Trophoblast cell (in vitro differentiated cells and primary cell): ENCODE measurements around the gene PKP3.

Source experiments
- DNase-seq, 2 donors: peaks; one replicate each; pipeline ENCODE4 v3.0.0-alpha.2; 2016
- H2AFZ ChIP-seq: 2 replicates; pipeline ENCODE4 v1.6.1; 2013; ENCODE audit warnings: low read length, moderate library complexity, mild to moderate bottlenecking; ENCODE audit not compliant: insufficient read depth, poor library complexity
- H2AK5ac ChIP-seq: 2 replicates; pipeline ENCODE4 v1.6.1; 2013; ENCODE audit warnings: mild to moderate bottlenecking, low read length
- H2BK120ac ChIP-seq: 2 replicates; pipeline ENCODE4 v1.6.1; 2013; ENCODE audit warnings: low read length, mild to moderate bottlenecking, moderate library complexity; ENCODE audit not compliant: insufficient read depth, poor library complexity
- H2BK12ac ChIP-seq: 2 replicates; pipeline ENCODE4 v1.6.1; 2013; ENCODE audit warnings: mild to moderate bottlenecking, low read length, moderate library complexity
- H2BK5ac ChIP-seq: 2 replicates; pipeline ENCODE4 v1.6.1; 2013; ENCODE audit warnings: low read length, low read depth, moderate library complexity, mild to moderate bottlenecking; ENCODE audit not compliant: poor library complexity
- H3K14ac ChIP-seq: 2 replicates; pipeline ENCODE4 v1.6.1; 2013; ENCODE audit warnings: mild to moderate bottlenecking, low read length
- H3K18ac ChIP-seq: 2 replicates; pipeline ENCODE4 v1.6.1; 2013; ENCODE audit warnings: mild to moderate bottlenecking, low read length
- H3K23ac ChIP-seq: 2 replicates; pipeline ENCODE4 v1.6.1; 2013; ENCODE audit warnings: low read length
- H3K27ac ChIP-seq: 2 replicates; pipeline ENCODE4 v1.5.1; 2013; ENCODE audit warnings: low read depth, mild to moderate bottlenecking, inconsistent platforms, low read length, moderate library complexity
- H3K27me3 ChIP-seq: 2 replicates; pipeline ENCODE4 v1.6.1; 2013; ENCODE audit warnings: inconsistent platforms, mild to moderate bottlenecking, low read length, moderate library complexity; ENCODE audit not compliant: insufficient read depth
- H3K36me3 ChIP-seq, 2 experiments: 1 replicate in 1 of 2; 2 replicates in 1 of 2; pipeline ENCODE4 v1.6.1; 2013; ENCODE audit warnings: low read length in 2 of 2, mild to moderate bottlenecking in 2 of 2, moderate library complexity in 1 of 2; ENCODE audit not compliant: insufficient read depth in 2 of 2, control insufficient read depth in 1 of 2
- H3K4ac ChIP-seq: 2 replicates; pipeline ENCODE4 v1.6.1; 2013; ENCODE audit warnings: low read depth, mild to moderate bottlenecking, low read length, moderate library complexity
- H3K4me1 ChIP-seq, 2 experiments: 1 replicate in 1 of 2; 2 replicates in 1 of 2; pipeline ENCODE4 v1.6.1; 2013; ENCODE audit warnings: low read length in 2 of 2, mild to moderate bottlenecking in 2 of 2, moderate library complexity in 1 of 2; ENCODE audit not compliant: insufficient read depth in 2 of 2, control insufficient read depth in 1 of 2
- H3K4me2 ChIP-seq: 2 replicates; pipeline ENCODE4 v1.6.1; 2013; ENCODE audit warnings: inconsistent platforms, mild to moderate bottlenecking, low read length, moderate library complexity
- H3K4me3 ChIP-seq: 2 replicates; pipeline ENCODE4 v1.5.1; 2013; ENCODE audit warnings: mild to moderate bottlenecking, low read depth, low read length, inconsistent platforms
- H3K79me1 ChIP-seq: one replicate; pipeline ENCODE4 v1.6.1; 2013; ENCODE audit warnings: low read length
- H3K79me2 ChIP-seq: 2 replicates; pipeline ENCODE4 v1.6.1; 2013; ENCODE audit warnings: low read length, mild to moderate bottlenecking; ENCODE audit not compliant: control insufficient read depth, insufficient read depth, poor library complexity
- H3K9ac ChIP-seq: 2 replicates; pipeline ENCODE4 v1.6.1; 2013; ENCODE audit warnings: mild to moderate bottlenecking, low read length
- H3K9me3 ChIP-seq: 2 replicates; pipeline ENCODE4 v1.6.1; 2013; ENCODE audit warnings: low read depth, mild to moderate bottlenecking, control low read depth, inconsistent platforms, low read length; ENCODE audit not compliant: insufficient read depth
- H4K12ac ChIP-seq: 2 replicates; pipeline ENCODE4 v1.6.1; 2013; ENCODE audit warnings: low read depth, mild to moderate bottlenecking, low read length, moderate library complexity
- H4K8ac ChIP-seq: 2 replicates; pipeline ENCODE4 v1.6.1; 2013; ENCODE audit warnings: low read depth, mild to moderate bottlenecking, low read length, moderate library complexity
- H4K91ac ChIP-seq: one replicate; pipeline ENCODE4 v1.6.1; 2013; ENCODE audit warnings: low read depth, mild to moderate bottlenecking, low read length, moderate library complexity
- WGBS: extraction: QIAGEN DNeasy Blood & Tissue Kit; methylation state at CpG from one replicate; pipeline ENCODE4 v1.1.7; 2013; ENCODE audit warnings: missing lambda C conversion rate; ENCODE audit not compliant: insufficient read length, insufficient coverage; ENCODE audit errors: extremely low coverage; 5-methylcytosine and 5-hydroxymethylcytosine counted together

PKP3 gene

DNA sequence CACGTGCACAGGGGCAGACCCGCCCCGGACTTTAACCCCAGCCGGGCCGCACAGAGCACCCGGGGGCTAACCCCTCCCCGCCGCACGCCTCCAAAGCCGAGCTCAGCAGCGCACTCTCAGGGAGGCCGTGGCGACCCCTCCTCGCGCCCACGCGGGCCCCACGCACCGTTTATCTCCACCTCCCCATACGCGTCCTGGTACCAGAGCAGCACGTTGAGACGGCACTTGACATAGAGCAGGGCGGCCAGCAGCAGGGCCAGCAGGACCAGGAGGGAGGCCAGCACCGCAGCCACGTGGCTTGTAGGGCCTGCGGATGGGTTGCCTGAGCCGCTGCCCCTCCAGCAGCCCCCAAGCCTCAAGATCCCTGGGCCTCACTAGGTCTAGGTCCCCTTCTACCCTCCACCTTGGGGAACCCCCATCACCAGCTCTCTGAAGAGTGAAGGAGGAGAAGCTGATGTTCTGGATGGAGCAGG lies 13.7 kb downstream of the PKP3 start:
- Histone ChIP-seq H3K36me3 (peaks cover 29 to 32% of the 10 kb centered on the region in 2 experiments), H2BK5ac (no peak overlapping the region), H3K9me3 (no peaks in the 10 kb centered on the region), H3K27me3 (no peaks in the 10 kb centered on the region), H3K4me3 (no peak overlapping the region), H3K23ac (no peak overlapping the region), H3K4ac (no peak overlapping the region), H3K4me1 (peaks cover 15 to 18% of the 10 kb centered on the region in 2 experiments), H4K8ac (peak overlapping the region; percentile 32), H3K14ac (no peak overlapping the region), H3K4me2 (no peak overlapping the region), H3K18ac (no peak overlapping the region), H3K79me2 (peaks cover 3% of the 10 kb centered on the region), H3K9ac (no peak overlapping the region), H4K12ac (no peak overlapping the region), H2AK5ac (no peak overlapping the region), H2AFZ (no peak overlapping the region), H4K91ac (no peak overlapping the region), H3K27ac (no peak overlapping the region), H2BK12ac (no peak overlapping the region), H2BK120ac (no peak overlapping the region), H3K79me1 (peaks cover 4% of the 10 kb centered on the region)
- no CpG with 5 or more reads among the region's 28 CpGs for WGBS
- DNase-seq = no peak

DNA sequence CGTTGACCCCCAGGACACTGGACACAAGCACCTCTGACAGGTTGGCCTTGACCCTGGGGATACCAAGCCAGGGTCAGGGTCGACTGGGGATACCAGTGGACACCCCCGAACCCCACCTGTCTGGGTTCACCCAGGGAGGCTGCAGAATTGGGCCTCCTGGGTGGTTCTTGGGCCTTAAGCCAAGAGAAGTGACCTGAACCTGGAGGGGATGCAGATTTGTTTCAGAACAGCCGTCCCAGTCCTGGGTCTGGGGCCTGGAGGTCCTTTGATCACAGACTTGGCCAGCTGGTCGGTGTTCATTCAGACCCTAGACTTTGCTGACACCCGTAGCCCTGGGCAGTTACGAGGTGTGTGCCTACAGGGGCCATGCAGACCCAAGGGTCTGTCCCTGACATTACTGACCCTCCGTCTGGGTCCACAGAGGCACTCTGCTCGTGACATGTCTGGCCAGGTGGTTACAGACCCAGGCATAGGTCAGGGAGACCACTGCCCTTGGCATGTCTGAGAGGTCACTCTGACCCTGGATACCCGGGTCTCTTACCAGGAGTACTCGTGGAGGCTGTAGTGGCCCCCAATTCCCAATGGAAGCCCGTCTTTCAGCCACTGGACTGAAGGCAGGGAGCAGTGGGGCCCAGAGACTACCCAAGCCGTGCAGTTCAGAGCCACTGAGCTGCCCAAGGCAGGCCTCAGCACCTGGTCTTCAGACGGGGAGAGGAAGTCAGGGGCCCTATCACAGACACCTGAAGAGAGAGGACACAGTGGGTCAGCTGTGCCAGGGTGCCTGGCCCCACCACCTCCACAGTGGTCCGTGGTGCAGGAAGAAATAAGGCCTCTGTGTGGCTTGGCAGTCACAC lies 14.4 kb downstream of the PKP3 start:
- Histone ChIP-seq H3K4me3 (no peak overlapping the region), H3K14ac (no peak overlapping the region), H3K27ac (no peak overlapping the region), H2BK12ac (no peak overlapping the region), H3K27me3 (no peaks in the 10 kb centered on the region), H3K4me2 (no peak overlapping the region), H4K12ac (no peak overlapping the region), H3K79me1 (peaks cover 4% of the 10 kb centered on the region), H3K18ac (no peak overlapping the region), H3K4me1 (peaks cover 15 to 18% of the 10 kb centered on the region in 2 experiments), H3K4ac (no peak overlapping the region), H4K91ac (no peak overlapping the region), H2AFZ (no peak overlapping the region), H2BK120ac (no peak overlapping the region), H3K23ac (no peak overlapping the region), H3K36me3 (peaks cover 23 to 27% of the 10 kb centered on the region in 2 experiments), H2AK5ac (no peak overlapping the region), H2BK5ac (no peak overlapping the region), H4K8ac (no peak overlapping the region), H3K79me2 (peaks cover 3% of the 10 kb centered on the region), H3K9ac (no peak overlapping the region), H3K9me3 (no peaks in the 10 kb centered on the region)
- WGBS = no CpG with 5 or more reads among the region's 15 CpGs
- DNase-seq = no peak

DNA sequence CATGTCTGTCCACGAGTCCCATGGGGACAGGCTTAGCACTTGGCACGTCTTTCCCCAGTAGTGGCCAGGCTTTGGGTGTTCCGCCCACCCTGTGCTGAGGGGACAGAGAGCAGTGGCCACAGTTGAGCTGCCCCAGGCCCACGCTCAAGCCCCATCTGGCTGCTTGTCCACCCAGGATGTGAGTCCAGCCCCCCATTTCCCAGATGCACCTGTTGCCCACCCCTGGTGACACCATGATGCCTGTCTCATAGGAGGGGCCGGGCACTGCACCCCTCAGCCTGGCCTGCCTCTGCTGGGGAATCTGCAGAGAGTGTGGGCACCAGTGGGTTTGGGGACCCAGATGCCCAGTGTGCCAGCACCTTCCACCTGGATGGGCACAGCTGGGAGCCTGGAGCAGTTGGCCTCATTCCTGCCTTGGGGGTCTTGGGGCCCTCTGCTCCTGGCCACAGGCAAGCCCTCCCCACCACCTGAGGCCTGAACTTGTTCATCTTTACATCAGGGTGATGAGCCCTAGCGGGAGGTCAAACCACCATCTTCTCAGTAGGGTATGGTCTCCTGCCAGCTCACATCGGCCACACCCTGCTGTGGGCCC lies 15.1 kb downstream of the PKP3 start:
- H3K27me3 ChIP-seq = no peaks in the 10 kb centered on the region

DNA sequence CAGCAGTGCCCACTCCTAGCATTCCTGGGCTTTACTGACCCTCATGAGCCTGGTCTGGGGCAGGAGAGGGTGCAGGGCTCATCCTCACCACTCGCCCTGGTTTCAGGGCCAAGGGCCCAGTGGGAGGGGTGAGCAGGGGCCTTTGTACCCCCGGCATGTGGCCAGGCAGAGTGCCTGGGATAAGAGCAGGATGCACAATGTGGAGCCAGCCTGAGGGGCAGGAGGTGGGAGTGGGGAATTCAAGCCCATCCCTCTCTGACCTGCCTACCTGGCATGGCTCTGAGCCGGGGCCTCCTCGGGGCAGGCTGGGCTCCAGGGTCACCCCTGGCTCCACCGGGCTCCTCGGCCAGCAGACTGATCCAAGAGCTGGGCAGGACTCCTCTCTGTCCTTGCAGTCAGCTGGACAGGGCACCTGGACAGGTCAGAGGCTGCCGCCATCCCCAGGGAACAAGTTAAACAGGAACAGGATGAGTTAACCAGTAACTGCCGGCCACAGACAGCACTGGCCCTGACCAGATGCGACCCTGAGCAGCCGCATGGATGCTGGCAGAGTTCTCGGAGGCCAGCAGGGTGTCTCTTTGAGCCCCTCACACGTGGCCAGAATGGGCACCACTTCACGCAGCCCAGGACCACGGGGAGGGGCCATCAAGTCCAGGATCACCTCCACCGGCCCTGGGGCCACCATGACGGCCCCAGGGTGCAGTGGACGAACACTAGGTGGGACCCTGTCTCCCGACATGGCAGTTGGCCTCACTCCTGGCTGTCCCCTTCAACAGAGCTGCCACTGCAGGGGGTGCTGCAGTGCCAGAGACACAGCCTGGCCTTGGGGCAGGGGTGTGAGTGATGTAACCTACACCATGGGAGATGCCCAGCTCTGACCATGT lies 15.8 kb downstream of the PKP3 start:
- Histone ChIP-seq H3K18ac (no peak overlapping the region), H4K12ac (no peak overlapping the region), H3K27me3 (no peaks in the 10 kb centered on the region), H3K14ac (no peak overlapping the region), H3K9ac (no peak overlapping the region), H2BK5ac (no peak overlapping the region), H3K4me2 (no peak overlapping the region), H3K79me2 (peaks cover 3% of the 10 kb centered on the region), H3K4ac (no peak overlapping the region), H3K4me3 (no peak overlapping the region), H3K79me1 (peaks cover 4% of the 10 kb centered on the region), H2BK120ac (no peak overlapping the region), H3K4me1 (peaks cover 15 to 18% of the 10 kb centered on the region in 2 experiments), H2BK12ac (no peak overlapping the region), H4K8ac (no peak overlapping the region), H2AFZ (no peak overlapping the region), H3K9me3 (peaks cover 2% of the 10 kb centered on the region), H4K91ac (no peak overlapping the region), H3K27ac (no peak overlapping the region), H3K23ac (no peak overlapping the region), H2AK5ac (peak overlapping the region; percentile 42), H3K36me3 (peaks cover 8 to 12% of the 10 kb centered on the region in 2 experiments)
- WGBS = no CpG with 5 or more reads among the region's 18 CpGs
- peak; percentile 80 to 82 for DNase-seq

More for the DNA sequence above, 15.1 kb downstream of the PKP3 start:
- WGBS = no CpG with 5 or more reads among the region's 7 CpGs
- Histone ChIP-seq H4K8ac (no peak overlapping the region), H2BK12ac (no peak overlapping the region), H2BK5ac (no peak overlapping the region), H4K12ac (no peak overlapping the region), H3K18ac (no peak overlapping the region), H3K14ac (no peak overlapping the region), H2AK5ac (no peak overlapping the region), H3K23ac (no peak overlapping the region), H3K9ac (no peak overlapping the region), H2BK120ac (no peak overlapping the region), H4K91ac (no peak overlapping the region), H2AFZ (no peak overlapping the region), H3K4me2 (no peak overlapping the region), H3K36me3 (peaks cover 16 to 20% of the 10 kb centered on the region in 2 experiments), H3K79me2 (peaks cover 3% of the 10 kb centered on the region), H3K4me1 (peaks cover 15 to 18% of the 10 kb centered on the region in 2 experiments), H3K4me3 (no peak overlapping the region), H3K27ac (no peak overlapping the region), H3K4ac (no peak overlapping the region), H3K9me3 (no peaks in the 10 kb centered on the region), H3K79me1 (peaks cover 4% of the 10 kb centered on the region)
- DNase-seq = no peak
